ENCODE data around the gene COG4. TPM values are rescaled to one million over a fixed set of nuclear protein-coding genes. Genes with fewer than 3 reads are reported as not detected.

Gene COG4
- total RNA-seq, 1 donor from 2014 or later: 42.6 TPM

- no peak for DNase-seq (ENCODE audit: low spot score)
These were observed 42.9 kb downstream of the COG4 start for GRCh38 chr16:70480127-70481105.

- DNase-seq (ENCODE audit: low spot score): peak; percentile 18
These were observed 44.4 kb downstream of the COG4 start for GRCh38 chr16:70478912-70479341.

- DNase-seq (ENCODE audit: low spot score): no peak
These were observed 45.2 kb downstream of the COG4 start for GRCh38 chr16:70478169-70478568.

GRCh38 chr16:70476272-70477020 is 46.9 kb downstream of the COG4 start:
- peak; percentile 63 for DNase-seq (ENCODE audit: low spot score)

DNA sequence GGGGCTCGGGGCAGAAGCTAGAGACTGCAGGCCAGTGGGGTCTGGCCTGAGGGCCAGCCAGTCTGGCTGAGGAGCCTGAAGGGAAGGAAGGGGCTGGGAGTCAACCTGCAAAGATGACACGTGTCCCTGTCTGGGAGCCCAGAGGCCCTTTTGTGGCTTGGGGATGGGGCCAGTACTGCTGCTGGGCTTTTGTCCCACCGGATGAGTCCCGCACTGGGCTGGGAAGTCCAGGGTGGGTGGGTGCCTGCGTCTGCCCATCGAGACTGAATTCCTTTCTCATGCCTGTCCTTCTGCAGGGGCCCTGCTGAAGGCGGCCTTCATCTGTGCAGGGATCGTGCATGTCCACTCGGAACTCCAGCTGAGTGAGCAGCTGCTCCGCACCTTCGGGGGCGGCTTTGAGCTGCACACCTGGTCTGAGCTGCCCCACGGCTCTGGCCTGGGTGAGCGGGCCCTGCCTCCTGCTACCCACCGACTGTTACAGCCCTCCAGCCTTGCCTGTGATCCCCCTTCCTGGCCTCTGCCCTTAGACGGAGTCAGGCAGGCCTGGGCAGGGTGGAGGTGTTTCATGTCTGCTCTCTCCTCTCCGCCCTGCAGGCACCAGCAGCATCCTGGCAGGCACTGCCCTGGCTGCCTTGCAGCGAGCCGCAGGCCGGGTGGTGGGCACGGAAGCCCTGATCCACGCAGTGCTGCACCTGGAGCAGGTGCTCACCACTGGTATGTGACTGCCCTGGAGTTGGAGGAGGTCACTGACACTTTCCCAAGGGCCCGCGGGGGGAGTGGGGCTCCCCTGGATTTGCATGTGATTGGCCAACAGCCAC is 48.1 kb downstream of the COG4 start:
- no peak for DNase-seq (ENCODE audit: low spot score)

- DNase-seq (ENCODE audit: low spot score): no peak
These were observed 48.9 kb downstream of the COG4 start for GRCh38 chr16:70474320-70475053.

DNA sequence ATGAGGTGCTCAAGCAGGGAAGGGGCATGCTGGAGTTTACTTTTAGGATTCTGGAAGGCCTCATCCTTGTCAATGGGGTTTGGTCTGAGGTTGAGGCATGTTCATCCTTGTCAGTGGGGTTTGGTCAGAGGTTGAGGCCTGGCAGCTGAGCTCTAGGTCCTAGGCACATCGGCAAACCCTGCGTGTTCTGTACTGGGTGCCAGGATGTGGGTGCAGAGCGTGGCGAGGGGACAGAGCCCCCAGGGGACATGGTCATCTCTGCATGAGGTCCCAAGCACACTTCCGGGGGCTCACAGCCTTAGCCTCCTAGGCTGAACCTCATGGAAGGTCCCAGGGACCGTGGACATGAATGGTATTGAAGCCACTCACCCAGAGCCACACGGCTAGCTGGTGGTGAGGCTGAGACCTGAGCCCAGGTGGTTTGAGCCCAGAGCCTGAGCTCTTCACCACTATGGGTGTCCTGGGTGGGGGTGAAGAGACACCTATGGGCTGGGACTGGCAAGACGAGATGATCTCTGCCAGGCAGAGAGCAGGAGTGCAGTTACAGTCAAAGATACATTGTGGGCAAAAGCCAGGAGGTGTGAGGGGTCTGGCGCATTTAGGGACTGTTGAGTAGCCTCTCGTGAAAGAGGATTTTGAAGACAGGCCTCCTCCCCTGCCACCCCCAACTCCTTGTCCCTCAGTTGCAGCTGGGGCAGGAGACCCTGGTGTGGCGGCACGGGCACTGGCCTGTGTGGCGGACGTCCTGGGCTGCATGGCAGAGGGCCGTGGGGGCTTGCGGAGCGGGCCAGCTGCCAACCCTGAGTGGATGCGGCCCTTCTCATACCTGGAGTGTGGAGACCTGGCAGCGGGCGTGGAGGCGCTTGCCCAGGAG is 49.7 kb downstream of the COG4 start:
- DNase-seq (ENCODE audit: low spot score): no peak

- no peak for DNase-seq (ENCODE audit: low spot score)
These were observed 50.4 kb downstream of the COG4 start for GRCh38 chr16:70472786-70473433.

DNA sequence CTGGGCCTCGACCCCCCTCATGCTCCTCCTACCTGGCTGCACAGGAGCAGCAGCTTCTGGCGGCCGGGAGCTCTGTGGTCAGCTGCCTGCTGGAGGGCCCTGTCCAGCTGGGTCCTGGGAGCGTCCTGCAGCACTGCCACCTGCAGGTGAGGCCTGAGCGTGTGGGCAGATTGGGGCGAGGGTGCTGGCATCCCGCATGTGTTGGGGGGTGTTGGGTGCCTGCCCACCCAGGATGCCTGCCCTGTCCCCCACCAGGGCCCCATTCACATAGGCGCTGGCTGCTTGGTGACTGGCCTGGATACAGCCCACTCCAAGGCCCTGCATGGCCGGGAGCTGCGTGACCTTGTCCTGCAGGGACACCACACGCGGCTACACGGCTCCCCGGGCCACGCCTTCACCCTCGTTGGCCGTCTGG is 52.4 kb downstream of the COG4 start:
- no peak for DNase-seq (ENCODE audit: low spot score)

DNA sequence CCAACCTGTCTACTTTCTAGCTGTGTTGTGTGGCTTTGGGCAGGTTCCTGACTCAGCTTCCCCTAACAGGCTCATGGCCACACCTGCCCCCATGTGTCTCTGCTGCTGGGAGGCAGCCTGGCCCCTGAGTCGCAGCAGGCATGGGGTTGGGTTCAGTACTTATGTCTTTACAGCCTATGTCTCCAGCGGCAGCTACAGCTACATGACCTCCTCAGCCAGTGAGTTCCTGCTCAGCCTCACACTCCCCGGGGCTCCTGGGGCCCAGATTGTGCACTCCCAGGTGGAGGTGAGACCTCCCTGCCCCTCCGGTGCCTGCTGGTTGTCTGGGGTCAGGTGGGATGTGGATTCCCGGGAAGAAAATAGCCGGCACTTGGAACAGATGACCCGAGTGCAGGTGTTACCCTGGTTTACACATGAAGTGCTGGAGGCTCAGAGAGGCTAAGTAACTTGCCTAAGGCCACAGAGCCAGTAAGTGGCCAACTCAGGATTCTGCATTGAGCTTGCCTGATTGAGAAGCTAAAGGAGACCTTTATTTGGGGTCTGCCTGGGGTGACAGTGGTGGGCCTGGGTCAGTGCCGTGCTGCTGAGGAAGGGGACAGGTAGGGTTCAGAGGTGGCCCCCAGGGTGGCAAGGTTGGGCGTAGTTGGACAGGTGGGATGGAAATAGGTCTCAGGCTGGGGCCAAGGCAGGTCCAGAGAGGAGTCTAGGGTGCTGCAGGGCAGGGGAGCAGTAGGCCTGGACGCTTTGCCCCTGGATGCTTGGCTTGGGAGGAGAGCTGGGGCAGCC is 53.0 kb downstream of the COG4 start:
- DNase-seq (ENCODE audit: low spot score): no peak

DNA sequence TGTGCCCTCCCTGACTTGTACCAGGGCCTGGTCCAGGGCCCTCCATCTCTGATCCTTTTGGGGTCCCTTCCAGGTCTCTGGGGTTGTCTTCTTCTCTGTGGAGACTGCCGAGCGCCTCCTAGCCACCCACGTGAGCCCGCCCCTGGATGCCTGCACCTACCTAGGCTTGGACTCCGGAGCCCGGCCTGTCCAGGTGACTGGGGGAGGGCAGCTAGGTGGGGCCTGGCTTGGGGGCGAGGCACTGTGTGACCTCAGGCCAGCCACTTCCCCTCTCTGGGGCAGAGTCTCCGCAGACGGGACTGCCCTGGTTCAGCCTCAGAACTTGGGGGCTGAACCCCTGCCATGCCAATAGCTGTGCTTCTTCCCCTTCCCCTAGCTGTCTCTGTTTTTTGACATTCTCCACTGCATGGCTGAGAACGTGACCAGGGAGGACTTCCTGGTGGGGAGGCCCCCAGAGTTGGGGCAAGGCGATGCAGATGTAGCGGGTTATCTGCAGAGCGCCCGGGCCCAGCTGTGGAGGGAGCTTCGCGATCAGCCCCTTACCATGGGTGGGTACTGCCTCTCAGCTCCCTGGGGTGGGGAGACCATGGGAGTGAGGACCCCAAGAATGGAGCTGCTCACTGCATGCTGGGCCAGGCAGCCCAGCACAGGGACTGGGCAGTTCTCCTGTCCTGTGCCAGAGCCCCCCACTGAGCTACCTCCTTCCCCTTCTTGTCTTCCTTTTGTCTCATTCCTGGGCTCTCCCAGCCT is 54.4 kb downstream of the COG4 start:
- DNase-seq (ENCODE audit: low spot score): no peak

GRCh38 chr16:70467608-70468007 is 55.7 kb downstream of the COG4 start:
- DNase-seq (ENCODE audit: low spot score): no peak

DNA sequence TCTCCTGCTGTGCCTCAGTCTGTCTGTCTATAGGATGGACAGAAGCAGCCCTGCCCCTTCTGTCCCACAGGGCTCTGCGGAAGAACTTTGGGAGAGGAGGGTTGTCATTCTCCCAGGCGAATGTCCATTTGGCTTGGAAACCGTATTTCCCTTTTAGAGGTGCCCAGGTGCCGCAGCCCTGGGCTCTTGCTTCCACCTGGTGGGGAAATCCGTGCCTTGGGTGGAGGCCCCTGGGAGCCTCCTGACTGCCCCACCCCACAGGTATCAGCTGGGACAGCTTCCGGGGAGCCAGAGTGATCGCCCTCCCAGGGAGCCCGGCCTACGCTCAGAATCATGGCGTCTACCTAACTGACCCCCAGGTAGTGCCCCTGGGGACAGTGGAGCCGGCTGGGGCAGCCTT is 56.2 kb downstream of the COG4 start:
- DNase-seq (ENCODE audit: low spot score): no peak

DNA sequence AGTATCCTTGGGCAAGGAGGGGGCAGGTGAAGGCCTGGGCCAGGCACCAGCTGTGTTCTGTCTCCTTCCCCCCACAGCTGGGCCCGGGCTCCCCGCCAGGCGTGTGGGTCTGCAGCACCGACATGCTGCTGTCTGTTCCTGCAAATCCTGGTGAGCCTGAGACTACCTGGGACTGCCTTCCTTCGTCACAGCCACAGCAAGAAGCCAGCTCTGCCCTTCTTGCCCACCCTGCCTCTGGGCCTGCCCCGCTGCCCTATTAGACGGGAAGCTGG is 56.6 kb downstream of the COG4 start:
- no peak for DNase-seq (ENCODE audit: low spot score)

- no peak for DNase-seq (ENCODE audit: low spot score)
These were observed 57.2 kb downstream of the COG4 start for GRCh38 chr16:70465999-70466804.

- no peak for DNase-seq (ENCODE audit: low spot score)
These were observed 60.1 kb downstream of the COG4 start for GRCh38 chr16:70463235-70463634.

GRCh38 chr16:70460737-70461261 is 62.6 kb downstream of the COG4 start:
- DNase-seq (ENCODE audit: low spot score): no peak
